Stimulated activated CD8-positive, alpha-beta memory T cell treated with anti-CD3 and anti-CD28 coated beads, Interleukin-12 subunit alpha, Interleukin-12 subunit beta, amount 100 ng/mL, for 24 hours (primary cell): ENCODE results near the gene PRKACA.

Experiments used
- DNase-seq: peaks from one replicate; pipeline ENCODE4 v3.0.0-alpha.2; 2020; ENCODE audit errors: extremely low read depth

The PRKACA gene

DNA sequence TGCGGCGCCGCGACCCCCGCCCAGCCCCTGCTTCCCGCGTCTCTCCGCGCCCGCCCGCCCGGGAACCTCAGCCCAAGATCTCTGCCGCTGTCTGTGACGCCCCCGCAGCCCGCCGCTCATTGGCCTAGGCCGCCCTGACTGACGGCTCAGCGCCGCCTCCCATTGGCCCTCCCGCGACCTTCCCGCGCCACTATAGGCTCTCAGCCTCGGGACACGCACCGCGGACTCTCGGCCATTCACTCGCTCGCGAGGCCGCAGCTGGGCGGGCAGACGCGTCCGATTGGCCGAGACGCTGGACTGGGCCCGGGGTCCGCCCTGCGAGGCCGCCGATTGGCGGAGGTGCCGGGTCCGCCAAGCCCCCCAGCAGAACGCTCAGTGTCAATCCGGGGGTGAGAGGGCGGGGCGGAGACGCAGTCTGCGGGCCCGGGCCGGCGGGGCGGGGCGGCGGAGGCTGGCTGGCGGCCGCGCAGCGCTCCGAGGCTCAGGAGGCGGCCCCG lies at the start of gene PRKACA:
TSS of gene PRKACA (minus strand) at position 95 of the 497 bp plus-strand sequence. CDS start 215 bp downstream, outside the sequence.
- DNase-seq: peak; percentile 98

DNA sequence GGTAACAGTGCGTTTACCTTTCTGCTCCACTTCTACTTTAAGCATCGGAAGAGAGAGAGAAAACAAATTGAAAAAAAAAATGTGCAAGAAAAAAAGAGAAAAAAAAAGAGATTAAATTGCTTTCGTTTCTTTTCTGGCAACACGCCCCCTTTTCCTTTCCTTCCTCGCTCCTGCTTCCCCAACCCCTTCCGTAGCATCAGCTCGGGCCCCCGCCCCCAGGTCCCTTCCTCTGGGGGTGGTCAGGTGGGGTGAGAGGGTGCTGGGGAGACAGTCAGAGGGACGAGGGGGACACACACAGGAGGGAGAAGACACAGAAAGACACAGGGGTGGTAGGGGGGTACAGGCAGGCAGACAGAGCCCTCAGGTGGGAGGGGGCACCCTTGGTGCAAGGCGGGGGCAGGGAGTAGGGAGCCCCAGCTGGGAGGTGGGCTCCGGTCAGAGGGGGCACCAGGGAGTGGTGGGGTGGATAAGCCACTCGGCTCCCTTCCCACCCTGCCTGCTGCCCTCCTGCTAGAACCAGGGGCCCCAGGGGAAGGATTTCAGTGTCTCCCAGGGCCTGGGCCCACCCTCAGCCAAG lies 49.5 kb upstream of the PRKACA start:
- DNase-seq: no peak

DNA sequence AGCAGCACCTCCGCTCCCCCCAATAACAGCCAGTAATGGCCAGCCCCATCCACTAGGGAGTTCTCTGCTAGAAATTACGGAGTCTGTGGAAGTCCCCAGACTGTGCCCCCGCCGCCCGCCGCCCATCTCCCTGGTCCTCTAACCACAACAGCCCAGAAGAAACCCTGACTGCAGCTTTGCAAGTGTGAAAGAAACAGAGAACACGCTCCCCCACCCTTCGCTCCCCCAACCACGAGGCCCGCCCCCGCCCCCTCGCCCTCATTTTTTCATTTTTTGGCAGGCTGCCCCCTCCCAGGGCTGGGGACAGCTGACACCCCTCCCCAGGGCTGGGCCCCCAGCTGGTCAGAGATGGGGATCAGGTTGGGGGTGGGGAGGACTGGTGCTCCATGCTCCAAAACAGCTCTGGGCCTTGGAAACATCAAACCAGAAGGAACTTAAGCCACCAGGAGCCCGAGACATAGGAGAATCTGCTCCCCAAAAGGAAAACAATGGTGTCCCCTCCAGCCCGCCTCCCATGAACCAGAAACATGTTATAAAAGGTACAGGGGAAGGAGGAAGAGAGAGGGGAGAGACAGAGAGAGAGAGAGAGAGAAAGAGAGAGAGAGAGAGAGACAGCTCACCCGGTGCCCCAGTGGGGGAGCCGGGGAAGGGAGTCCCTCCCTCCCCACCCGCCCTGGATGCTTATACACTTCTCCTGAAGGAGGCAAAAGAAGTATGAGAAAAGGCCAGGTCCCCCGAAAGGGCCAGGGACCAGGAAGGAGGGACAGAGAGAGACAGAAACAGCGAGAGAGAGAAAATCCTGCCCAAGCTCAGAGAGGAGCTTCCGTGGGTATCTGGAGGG lies 48.6 kb upstream of the PRKACA start:
- no peak for DNase-seq

DNA sequence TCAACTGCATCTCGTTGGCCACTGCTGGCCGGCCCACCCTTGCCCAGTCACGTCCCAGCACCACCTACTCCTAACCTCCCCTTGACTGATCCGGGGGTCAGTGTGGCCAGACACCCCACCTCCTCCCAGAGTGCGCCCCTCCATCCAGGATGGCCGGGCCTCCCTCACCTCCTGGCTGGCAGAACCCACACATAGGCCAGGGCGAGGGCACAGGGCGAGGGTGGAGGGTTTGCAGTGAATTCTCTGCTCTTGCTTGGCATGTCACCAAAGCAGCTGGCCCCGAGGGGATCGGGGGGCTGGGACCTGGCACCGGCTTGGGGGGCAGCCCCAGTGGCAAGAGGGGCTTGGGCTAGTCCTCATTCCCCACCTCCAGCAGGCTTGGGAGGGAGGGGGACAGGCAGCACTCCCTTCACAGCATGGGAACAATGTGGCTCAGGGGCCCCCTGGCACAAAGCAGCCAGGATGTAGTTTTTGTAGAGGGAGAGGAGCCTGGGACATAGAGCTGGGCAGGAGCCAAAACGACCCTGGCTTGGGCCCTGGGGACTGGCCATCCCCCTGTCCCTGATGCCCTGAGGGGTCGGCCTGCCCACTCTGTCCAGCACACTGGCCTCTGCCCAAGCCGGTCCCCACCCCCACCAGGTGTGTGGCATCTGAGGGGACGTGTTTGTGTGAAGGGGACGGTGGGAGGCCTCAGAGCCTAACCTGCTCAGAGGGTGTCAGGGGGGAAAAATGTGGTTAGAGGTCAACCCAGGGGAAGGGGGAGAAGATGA lies 47.3 kb upstream of the PRKACA start:
- DNase-seq: no peak

- no peak for DNase-seq
These were observed 46.5 kb upstream of the PRKACA start for GRCh38 chr19:14164082-14164481.

DNA sequence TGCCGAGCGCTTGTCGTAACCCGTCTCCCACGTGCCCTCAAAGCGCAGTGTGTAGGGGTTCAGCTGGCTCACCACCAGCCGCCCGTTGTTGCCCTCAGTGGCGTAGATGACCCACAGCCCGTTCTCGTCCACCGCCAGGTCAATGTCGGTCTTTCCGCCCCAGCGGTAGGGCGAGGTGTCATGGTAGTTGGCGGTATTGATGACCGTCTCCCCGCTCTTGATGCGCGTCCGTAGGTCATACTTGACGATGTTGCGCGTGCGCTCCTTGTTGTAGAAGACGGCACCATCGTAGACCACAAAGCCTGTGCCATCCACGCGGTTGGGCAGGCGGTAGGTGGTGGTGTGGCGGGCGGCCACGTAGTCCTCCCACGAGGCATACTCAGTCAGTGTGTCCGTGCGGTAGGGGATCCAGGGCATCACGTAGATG lies 45.3 kb upstream of the PRKACA start:
- DNase-seq: no peak

GRCh38 chr19:14161305-14161704 lies 43.7 kb upstream of the PRKACA start:
- no peak for DNase-seq

- DNase-seq: no peak
These were observed 42.6 kb upstream of the PRKACA start for GRCh38 chr19:14160017-14160703.

DNA sequence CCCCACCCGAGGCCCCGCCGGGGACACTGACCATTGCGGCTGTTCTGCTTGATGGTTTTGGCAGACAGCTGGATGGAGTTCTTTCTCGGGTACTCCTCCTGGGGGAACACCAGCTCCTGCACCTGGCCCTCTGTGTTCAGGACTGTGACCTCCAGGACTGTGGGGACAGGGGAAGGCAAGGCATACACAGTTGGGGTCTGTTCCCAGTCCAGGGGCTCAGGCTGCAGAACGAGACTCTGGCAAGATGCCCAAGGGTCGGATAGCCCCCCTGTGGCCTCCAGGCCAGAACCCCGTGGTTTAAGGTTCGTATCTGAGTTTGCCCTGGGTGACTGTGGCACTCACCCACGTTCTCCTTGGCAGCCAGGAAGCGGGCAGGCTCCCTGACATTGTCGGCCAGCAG lies 41.5 kb upstream of the PRKACA start:
- no peak for DNase-seq

- DNase-seq: no peak
These were observed 40.9 kb upstream of the PRKACA start for GRCh38 chr19:14158276-14159023.

GRCh38 chr19:14156971-14157717 lies 39.6 kb upstream of the PRKACA start:
- no peak for DNase-seq

DNA sequence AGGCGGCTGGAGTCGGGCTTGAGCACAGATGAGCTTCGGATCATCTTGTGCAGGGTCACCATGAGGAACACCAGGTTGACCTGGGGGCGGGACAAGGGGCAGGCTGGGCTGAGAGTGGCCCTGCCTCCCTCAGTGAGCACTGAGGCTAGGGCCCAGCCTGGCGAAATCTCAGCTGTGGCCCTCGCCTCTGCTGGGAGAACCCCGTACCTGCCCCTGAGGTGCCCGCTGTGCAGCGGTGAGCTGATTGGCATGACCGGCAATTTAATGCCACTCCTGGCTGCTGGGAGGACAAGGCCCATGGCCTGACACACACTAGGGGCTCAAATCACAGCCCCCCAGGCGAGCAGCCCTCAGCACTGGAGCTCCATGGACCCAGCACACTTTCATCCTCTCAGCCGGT lies 38.6 kb upstream of the PRKACA start:
- no peak for DNase-seq

DNA sequence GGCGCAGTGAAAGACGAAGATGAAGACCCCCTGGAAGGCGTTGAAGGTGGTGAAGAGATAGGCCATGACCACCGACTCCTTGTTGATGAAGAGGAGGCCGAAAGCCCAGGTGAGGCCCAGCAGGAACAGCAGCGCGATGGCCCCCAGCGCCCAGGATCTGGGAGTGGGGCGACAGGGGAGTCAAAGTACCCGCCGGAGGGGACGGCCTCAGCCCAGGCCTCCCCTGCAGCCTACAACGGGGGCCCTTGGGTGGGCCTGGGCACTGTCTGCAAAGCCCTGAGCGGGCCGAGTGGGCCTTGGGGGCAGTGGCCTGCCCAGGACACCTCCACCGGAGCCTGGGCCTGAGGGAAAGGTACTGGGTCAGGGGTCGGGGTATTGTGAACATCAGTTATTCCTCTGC lies 37.8 kb upstream of the PRKACA start:
- DNase-seq: no peak

- DNase-seq: no peak
These were observed 35.2 kb upstream of the PRKACA start for GRCh38 chr19:14152713-14153112.

- DNase-seq: no peak
These were observed 33.5 kb upstream of the PRKACA start for GRCh38 chr19:14150770-14151661.

GRCh38 chr19:14150041-14150769 lies 32.6 kb upstream of the PRKACA start:
- no peak for DNase-seq

DNA sequence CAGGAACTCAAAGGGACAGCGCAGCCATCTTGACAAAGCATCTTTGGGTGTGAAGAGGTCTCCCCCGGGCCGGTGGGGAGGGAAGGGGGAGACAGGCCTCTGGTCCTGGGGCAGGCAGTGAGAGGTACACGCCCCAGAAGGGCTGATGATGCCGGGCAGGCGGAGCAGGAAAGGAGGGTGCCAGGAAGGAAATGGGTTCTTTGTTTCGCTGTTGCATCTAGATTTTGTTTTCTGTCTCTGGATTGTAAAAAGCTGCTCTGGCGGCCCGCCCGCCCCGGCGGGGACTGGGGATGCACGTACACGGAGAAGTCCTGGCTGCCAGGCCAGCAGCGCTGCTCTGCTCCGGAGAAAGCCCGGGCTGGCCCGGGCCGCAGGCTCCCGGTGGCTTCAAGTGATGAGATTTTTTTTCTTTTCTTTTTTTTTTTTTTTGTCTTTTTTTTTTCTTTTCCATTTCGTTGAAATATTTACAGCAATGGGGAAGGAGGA lies 32.0 kb upstream of the PRKACA start:
- DNase-seq: no peak

GRCh38 chr19:14148751-14149410 lies 31.3 kb upstream of the PRKACA start:
- DNase-seq: no peak
